Fibroblast of lung (primary cell): ENCODE results near the gene CISH. TPM values are rescaled to one million over a fixed set of nuclear protein-coding genes. Genes with fewer than 3 reads are reported as not detected.

Experiments
- DNase-seq, 2 donors: peaks; one replicate each; pipeline versions ENCODE4 v3.0.0 to v3.0.0-alpha.2; 2010; ENCODE audit warnings: low read depth in 2 of 2
- H2AFZ ChIP-seq: 2 replicates; pipeline ENCODE4 v1.5.1; 2012; ENCODE audit warnings: low read length, control low read depth, inconsistent platforms
- H3K27ac ChIP-seq: 2 replicates; pipeline ENCODE4 v1.5.1; 2011; ENCODE audit warnings: low read length, control low read depth; ENCODE audit not compliant: insufficient read depth
- H3K27me3 ChIP-seq: 2 replicates; pipeline ENCODE4 v1.5.1; 2011; ENCODE audit warnings: mild to moderate bottlenecking, low read length; ENCODE audit not compliant: control insufficient read depth, insufficient read depth
- H3K36me3 ChIP-seq: 2 replicates; pipeline ENCODE4 v1.5.1; 2011; ENCODE audit warnings: low read length; ENCODE audit not compliant: control insufficient read depth, insufficient read depth
- H3K4me1 ChIP-seq: 2 replicates; pipeline ENCODE4 v1.5.1; 2011; ENCODE audit warnings: low read length; ENCODE audit not compliant: control insufficient read depth, insufficient read depth; ENCODE audit errors: extremely low read depth
- H3K4me2 ChIP-seq: 2 replicates; pipeline ENCODE4 v1.5.1; 2011; ENCODE audit warnings: low read length, control low read depth; ENCODE audit not compliant: insufficient read depth; ENCODE audit errors: extremely low read depth
- H3K4me3 ChIP-seq, 4 experiments: fragments of 200-600 bp in 1 of 4; sonication (generic) in 1 of 4; replicated peaks in 1 of 4; 2 replicates each; pipeline ENCODE4 v1.5.1; 2011 to 2016; ENCODE audit warnings: low read length in 4 of 4, low read depth in 3 of 4, mild to moderate bottlenecking in 3 of 4, control low read depth in 2 of 4, inconsistent platforms in 1 of 4, mixed read lengths in 1 of 4; ENCODE audit not compliant: insufficient read depth in 1 of 4; ENCODE audit errors: control extremely low read depth in 1 of 4
- H3K79me2 ChIP-seq: 2 replicates; pipeline ENCODE4 v1.5.1; 2012; ENCODE audit warnings: mild to moderate bottlenecking, low read length, inconsistent platforms; ENCODE audit not compliant: control insufficient read depth, insufficient read depth
- H3K9ac ChIP-seq: 2 replicates; pipeline ENCODE4 v1.5.1; 2011; ENCODE audit warnings: mild to moderate bottlenecking, low read length, control low read depth; ENCODE audit not compliant: insufficient read depth
- H3K9me3 ChIP-seq: 2 replicates; pipeline ENCODE4 v1.5.1; 2012; ENCODE audit warnings: low read depth, low read length; ENCODE audit not compliant: control insufficient read depth, insufficient read depth
- H4K20me1 ChIP-seq: 2 replicates; pipeline ENCODE4 v1.5.1; 2011; ENCODE audit warnings: low read length; ENCODE audit not compliant: control insufficient read depth, insufficient read depth; ENCODE audit errors: extremely low read depth
- EZH2 ChIP-seq: IDR thresholded peaks from 2 replicates; pipeline ENCODE4 v1.5.1; 2012; ENCODE audit warnings: low read length, control low read depth, mild to moderate bottlenecking; ENCODE audit errors: missing control alignments
- polyA minus RNA-seq: library from RNA; depleted of rRNA, polyadenylated mRNA; stranded (reverse); fragments of >200 nt; gene quantifications from 2 replicates; pipeline ENCODE4 v1.2.3, GENCODE V29; 2011; ENCODE audit warnings: low replicate concordance
- polyA plus RNA-seq, 2 donors: library from polyadenylated mRNA; depleted of rRNA in 1 of 2; stranded (reverse) in 1 of 2; unstranded in 1 of 2; fragments of >200 nt; gene quantifications; 2 replicates each; pipeline ENCODE4 v1.2.1, GENCODE V29; 2011 to 2012; ENCODE audit warnings: missing spikeins in 1 of 2
- total RNA-seq: library from RNA; depleted of rRNA; stranded (reverse); fragments of >200 nt; gene quantifications from 2 replicates; pipeline ENCODE4 v1.2.1, GENCODE V29; 2014
- TF ChIP-seq, protein P1 (sequence below), 2 donors: IDR thresholded peaks in 1 of 2; conservative IDR thresholded peaks in 1 of 2; 1 replicate in 1 of 2; 2 replicates in 1 of 2; pipeline ENCODE4 v1.5.1; 2011 to 2012; ENCODE audit warnings: low read length in 2 of 2, control low read depth in 1 of 2, inconsistent platforms in 1 of 2, low read depth in 1 of 2, mild to moderate bottlenecking in 1 of 2

Gene CISH, protein sequence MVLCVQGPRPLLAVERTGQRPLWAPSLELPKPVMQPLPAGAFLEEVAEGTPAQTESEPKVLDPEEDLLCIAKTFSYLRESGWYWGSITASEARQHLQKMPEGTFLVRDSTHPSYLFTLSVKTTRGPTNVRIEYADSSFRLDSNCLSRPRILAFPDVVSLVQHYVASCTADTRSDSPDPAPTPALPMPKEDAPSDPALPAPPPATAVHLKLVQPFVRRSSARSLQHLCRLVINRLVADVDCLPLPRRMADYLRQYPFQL
- total RNA-seq (0.99 and 1.0 TPM in 2 replicates), polyA plus RNA-seq (1.6 and 1.9 TPM in 2 replicates), polyA minus RNA-seq (7.9 and 10.8 TPM in 2 replicates)
- 2.4 and 2.7 TPM in 2 replicates for polyA plus RNA-seq (2012)

DNA sequence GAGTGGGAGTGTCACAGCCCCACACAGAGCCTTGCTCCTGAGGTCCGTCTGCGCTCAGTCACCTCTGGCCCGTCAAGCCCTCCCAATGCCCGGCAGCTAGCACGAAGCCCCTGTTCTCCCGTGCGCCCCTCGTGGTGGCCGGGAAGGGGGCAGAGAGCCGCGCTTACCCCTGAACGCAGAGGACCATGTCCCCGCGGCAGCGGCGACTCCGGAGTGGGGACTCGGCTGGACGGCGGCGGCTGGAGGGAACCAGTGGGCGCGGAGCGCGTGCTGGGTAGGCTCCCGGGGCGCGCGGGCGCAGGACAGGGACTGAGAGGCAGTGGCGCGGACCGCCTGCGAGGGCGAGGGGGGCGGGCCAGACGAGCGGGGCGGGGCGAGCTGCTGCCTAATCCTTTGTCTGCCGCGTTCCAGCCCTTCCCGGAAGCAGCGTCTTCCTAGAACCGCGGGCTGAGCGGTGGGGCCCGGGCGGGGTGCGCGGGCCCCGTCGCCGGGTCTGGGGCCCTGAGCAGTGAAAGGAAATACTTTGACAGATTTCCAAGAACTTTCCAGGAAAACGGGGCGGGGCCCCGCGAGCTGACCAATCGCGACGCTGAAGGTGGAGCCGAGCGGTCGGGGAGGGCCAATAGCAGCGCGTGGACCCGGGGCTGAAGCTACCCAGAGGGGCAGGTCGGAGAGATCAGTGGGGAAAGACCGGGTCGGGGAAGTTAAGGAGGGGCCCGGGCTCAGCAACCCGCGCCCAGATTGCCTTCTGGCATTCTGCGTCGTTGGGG lies at the start of gene CISH:
Gene CISH (minus strand): TSS at position 311 of the 770 bp plus-strand sequence. CDS start 124 bp downstream, at position 187.
- Histone ChIP-seq H3K27me3 (no peaks in the 10 kb centered on the region), H3K9me3 (no peaks in the 10 kb centered on the region), H3K9ac (peak within 1 kb of the TSS; percentile 84), H2AFZ (peak within 1 kb of the TSS; percentile 63), H3K79me2 (no peaks in the 10 kb centered on the region), H3K4me2 (peak within 1 kb of the TSS; percentile 90), H3K27ac (peak within 1 kb of the TSS; percentile 52), H3K4me1 (peaks cover 9% of the 10 kb centered on the region), H3K4me3 (peak within 1 kb of the TSS; percentile 50 to 76 (median 59)), H3K36me3 (peaks cover 6% of the 10 kb centered on the region), H4K20me1 (no peaks in the 10 kb centered on the region)
- DNase-seq: peak; percentile 88 to 96
- TF ChIP-seq EZH2: no peak
- TF ChIP-seq, protein P1, sequence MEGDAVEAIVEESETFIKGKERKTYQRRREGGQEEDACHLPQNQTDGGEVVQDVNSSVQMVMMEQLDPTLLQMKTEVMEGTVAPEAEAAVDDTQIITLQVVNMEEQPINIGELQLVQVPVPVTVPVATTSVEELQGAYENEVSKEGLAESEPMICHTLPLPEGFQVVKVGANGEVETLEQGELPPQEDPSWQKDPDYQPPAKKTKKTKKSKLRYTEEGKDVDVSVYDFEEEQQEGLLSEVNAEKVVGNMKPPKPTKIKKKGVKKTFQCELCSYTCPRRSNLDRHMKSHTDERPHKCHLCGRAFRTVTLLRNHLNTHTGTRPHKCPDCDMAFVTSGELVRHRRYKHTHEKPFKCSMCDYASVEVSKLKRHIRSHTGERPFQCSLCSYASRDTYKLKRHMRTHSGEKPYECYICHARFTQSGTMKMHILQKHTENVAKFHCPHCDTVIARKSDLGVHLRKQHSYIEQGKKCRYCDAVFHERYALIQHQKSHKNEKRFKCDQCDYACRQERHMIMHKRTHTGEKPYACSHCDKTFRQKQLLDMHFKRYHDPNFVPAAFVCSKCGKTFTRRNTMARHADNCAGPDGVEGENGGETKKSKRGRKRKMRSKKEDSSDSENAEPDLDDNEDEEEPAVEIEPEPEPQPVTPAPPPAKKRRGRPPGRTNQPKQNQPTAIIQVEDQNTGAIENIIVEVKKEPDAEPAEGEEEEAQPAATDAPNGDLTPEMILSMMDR (conservative IDR thresholded peaks at IDR 0.05 in 1 of 2, IDR thresholded peaks at IDR 0.05 in 1 of 2; ENCODE audit: low read depth in 1 of 2, low read length in 2 of 2): peak; percentile 30 to 47

DNA sequence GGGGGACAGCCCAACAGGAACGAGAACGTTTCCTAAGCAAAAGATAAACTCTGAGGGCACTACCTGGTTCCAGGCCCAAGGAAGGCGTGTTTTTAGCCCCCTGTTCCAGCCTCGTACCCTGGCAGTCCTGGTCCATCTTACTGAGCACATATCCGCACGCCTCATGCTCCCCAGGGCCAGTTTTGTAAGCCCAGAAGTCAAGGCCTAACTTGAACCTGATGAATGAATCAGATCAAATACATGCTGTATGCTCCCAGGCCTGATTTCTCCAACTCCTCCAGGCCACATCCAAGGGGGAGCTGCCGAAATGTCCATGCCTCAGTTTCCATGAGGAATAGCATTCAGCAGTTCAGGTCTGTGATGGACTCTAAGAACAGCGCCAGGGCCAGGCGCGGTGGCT lies 48.8 kb upstream of the CISH start:
- H3K4me2 ChIP-seq: no peak overlapping the region
- TF ChIP-seq EZH2: no peak
- TF ChIP-seq, protein P1 (conservative IDR thresholded peaks at IDR 0.05 in 1 of 2, IDR thresholded peaks at IDR 0.05 in 1 of 2; ENCODE audit: low read depth in 1 of 2, low read length in 2 of 2): no peak
- DNase-seq: no peak
- H3K36me3 ChIP-seq: no peaks in the 10 kb centered on the region
- no peaks in the 10 kb centered on the region for H3K9me3 ChIP-seq
- H3K27me3 ChIP-seq: no peaks in the 10 kb centered on the region
- H3K4me3 ChIP-seq: no peak overlapping the region
- H4K20me1 ChIP-seq: no peaks in the 10 kb centered on the region
- H3K9ac ChIP-seq: no peak overlapping the region
- no peaks in the 10 kb centered on the region for H3K79me2 ChIP-seq
- no peaks in the 10 kb centered on the region for H3K4me1 ChIP-seq
- no peak overlapping the region for H3K27ac ChIP-seq
- H2AFZ ChIP-seq: no peak overlapping the region

DNA sequence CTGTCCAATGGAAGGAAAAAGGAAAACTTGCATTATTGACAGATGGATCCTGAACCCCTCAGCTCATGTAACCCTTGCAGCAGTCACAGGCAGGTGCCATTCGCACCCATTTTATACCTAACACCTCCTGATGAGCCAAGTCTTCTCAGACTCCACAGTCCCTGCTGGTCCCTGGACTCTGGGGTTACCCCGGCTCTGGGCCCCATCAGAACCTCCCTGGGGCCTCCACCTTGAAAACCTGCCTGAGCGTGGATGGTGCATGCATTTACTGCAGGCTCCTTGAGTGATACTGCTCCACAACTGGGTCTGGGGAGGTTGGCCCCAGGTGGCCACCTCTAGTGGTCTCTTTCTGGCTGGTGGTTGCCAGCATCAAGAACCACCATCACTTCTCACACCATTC lies 47.3 kb upstream of the CISH start:
- no peak overlapping the region for H3K9ac ChIP-seq
- no peak for DNase-seq
- H3K4me2 ChIP-seq: no peak overlapping the region
- H3K27ac ChIP-seq: no peak overlapping the region
- H3K4me3 ChIP-seq: no peak overlapping the region
- no peaks in the 10 kb centered on the region for H3K27me3 ChIP-seq
- H2AFZ ChIP-seq: no peak overlapping the region
- no peaks in the 10 kb centered on the region for H3K79me2 ChIP-seq
- no peaks in the 10 kb centered on the region for H3K4me1 ChIP-seq
- TF ChIP-seq, protein P1 (conservative IDR thresholded peaks at IDR 0.05 in 1 of 2, IDR thresholded peaks at IDR 0.05 in 1 of 2; ENCODE audit: low read depth in 1 of 2, low read length in 2 of 2): no peak
- no peak for TF ChIP-seq EZH2
- H3K36me3 ChIP-seq: no peaks in the 10 kb centered on the region
- H4K20me1 ChIP-seq: no peaks in the 10 kb centered on the region
- no peaks in the 10 kb centered on the region for H3K9me3 ChIP-seq
